Endothelial cell of umbilical vein (primary cell): ENCODE results near the gene IGSF11.

Source experiments
- EZH2 ChIP-seq: IDR thresholded peaks from 2 replicates; pipeline ENCODE4 v1.6.1; 2012; ENCODE audit warnings: borderline replicate concordance, low read depth, mild to moderate bottlenecking, moderate library complexity, low read length, inconsistent platforms; ENCODE audit not compliant: severe bottlenecking
- FOS ChIP-seq: IDR thresholded peaks from 2 replicates; pipeline ENCODE4 v1.6.1; 2011; ENCODE audit warnings: mild to moderate bottlenecking, low read length, moderate library complexity, borderline replicate concordance; ENCODE audit not compliant: insufficient read depth
- POLR2A ChIP-seq: IDR thresholded peaks from 2 replicates; pipeline ENCODE4 v1.6.1; 2012; ENCODE audit warnings: low read depth, mild to moderate bottlenecking, control low read depth, low read length
- TF ChIP-seq, protein P1 (sequence below), 2 donors: IDR thresholded peaks; 1 replicate in 1 of 2; 2 replicates in 1 of 2; pipeline ENCODE4 v1.5.1; 2011; ENCODE audit warnings: low read length in 2 of 2, mild to moderate bottlenecking in 2 of 2, moderate library complexity in 2 of 2, control low read depth in 1 of 2, inconsistent platforms in 1 of 2, low read depth in 1 of 2; ENCODE audit not compliant: insufficient read depth in 1 of 2; ENCODE audit errors: extremely low read depth in 1 of 2

DNA sequence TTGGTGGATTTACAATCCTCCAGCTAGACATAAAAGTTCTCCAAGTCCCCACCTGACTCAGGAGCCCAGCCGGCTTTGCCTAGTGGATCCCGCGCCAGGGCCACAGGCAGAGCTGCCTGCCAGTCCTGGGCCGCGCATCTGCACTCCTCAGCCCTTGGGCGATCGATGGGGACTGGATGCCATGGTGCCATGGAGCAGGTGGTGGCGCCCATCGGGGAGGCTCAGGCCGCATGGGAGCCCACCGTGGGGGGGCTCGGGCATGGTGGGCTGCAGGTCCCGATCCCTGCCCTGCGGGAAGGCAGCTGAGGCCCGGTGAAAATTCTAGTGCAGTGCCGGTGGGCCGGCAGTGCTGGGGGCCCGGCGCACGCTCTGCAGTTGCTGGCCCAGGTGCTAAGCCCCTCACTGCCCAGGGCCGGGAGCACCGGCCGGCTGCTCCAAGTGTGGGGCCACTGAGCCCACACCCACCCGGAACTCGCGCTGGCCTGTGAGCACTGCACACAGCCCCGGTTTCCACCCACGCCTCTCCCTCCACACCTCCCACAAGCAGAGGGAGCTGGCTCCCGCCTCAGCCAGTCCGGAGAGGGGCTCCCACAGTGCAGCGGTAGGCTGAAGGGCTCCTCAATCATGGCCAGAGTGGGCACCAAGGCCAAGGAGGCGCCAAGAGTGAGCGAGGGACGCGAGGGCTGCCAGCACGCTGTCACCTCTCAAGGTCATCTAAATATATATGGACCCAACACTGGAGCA lies 38.8 kb upstream of the IGSF11 start:
- TF ChIP-seq FOS, result no peak
- TF ChIP-seq, protein P1, sequence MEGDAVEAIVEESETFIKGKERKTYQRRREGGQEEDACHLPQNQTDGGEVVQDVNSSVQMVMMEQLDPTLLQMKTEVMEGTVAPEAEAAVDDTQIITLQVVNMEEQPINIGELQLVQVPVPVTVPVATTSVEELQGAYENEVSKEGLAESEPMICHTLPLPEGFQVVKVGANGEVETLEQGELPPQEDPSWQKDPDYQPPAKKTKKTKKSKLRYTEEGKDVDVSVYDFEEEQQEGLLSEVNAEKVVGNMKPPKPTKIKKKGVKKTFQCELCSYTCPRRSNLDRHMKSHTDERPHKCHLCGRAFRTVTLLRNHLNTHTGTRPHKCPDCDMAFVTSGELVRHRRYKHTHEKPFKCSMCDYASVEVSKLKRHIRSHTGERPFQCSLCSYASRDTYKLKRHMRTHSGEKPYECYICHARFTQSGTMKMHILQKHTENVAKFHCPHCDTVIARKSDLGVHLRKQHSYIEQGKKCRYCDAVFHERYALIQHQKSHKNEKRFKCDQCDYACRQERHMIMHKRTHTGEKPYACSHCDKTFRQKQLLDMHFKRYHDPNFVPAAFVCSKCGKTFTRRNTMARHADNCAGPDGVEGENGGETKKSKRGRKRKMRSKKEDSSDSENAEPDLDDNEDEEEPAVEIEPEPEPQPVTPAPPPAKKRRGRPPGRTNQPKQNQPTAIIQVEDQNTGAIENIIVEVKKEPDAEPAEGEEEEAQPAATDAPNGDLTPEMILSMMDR (IDR thresholded peaks at IDR 0.05; ENCODE audit: extremely low read depth in 1 of 2, insufficient read depth in 1 of 2, low read depth in 1 of 2, low read length in 2 of 2), result no peak
- TF ChIP-seq POLR2A, result no peak
- TF ChIP-seq EZH2, result no peak
